Non-pigmented ciliary epithelial cell (primary cell): ENCODE data around the gene AUTS2.

Experiments
- DNase-seq: peaks from one replicate; pipeline ENCODE4 v3.0.0-alpha.2; 2010; ENCODE audit warnings: low read depth

The AUTS2 gene

GRCh38 chr7:69687739-69688433, 89.6 kb downstream of the AUTS2 start:
- no peak for DNase-seq

GRCh38 chr7:69690329-69690728, 92.1 kb downstream of the AUTS2 start:
- DNase-seq = no peak

- DNase-seq = no peak
Observed at GRCh38 chr7:69691327-69691726, 93.1 kb downstream of the AUTS2 start.

DNA sequence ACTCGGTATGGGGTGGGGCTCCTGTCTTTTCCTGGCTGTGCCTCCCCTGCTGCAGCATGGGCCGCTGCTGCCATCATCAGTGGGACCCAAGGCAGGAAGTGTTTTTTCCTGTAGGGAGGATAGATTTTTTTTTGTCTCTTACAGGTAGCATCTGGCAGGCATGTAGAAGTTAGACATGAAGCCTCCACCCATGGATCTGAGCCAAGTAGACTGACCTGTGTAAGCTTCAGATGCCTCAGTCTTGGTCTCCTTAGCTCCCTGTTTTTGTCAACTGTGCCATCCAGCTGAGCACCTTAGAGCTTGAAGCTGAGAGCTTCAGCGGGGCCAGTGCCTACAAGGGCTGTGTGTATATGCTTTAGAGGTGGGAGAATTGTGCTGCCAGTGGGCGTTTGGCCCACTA, 93.5 kb downstream of the AUTS2 start:
- DNase-seq = no peak

DNA sequence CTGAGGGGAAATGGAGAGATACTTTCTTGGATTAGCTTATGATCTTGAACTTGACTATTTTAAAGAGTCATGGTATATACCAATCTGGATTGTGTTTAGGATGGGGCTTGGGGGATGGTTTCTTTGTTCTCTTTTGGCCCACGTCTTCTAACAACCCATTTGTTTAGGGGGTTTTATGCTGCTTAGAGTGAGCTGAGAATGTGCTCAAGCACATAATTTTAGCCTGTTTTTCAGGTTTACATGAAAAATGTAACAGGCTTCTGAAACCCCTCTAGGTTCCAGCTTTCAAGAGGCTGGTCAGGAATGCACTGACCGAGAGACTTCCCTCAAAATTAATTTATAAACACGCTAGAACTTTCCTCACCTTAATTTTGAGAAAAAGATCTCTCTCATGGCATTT, 94.3 kb downstream of the AUTS2 start:
- no peak for DNase-seq

GRCh38 chr7:69693042-69693441, 94.8 kb downstream of the AUTS2 start:
- no peak for DNase-seq

GRCh38 chr7:69696054-69696591, 97.8 kb downstream of the AUTS2 start:
- DNase-seq = no peak

DNA sequence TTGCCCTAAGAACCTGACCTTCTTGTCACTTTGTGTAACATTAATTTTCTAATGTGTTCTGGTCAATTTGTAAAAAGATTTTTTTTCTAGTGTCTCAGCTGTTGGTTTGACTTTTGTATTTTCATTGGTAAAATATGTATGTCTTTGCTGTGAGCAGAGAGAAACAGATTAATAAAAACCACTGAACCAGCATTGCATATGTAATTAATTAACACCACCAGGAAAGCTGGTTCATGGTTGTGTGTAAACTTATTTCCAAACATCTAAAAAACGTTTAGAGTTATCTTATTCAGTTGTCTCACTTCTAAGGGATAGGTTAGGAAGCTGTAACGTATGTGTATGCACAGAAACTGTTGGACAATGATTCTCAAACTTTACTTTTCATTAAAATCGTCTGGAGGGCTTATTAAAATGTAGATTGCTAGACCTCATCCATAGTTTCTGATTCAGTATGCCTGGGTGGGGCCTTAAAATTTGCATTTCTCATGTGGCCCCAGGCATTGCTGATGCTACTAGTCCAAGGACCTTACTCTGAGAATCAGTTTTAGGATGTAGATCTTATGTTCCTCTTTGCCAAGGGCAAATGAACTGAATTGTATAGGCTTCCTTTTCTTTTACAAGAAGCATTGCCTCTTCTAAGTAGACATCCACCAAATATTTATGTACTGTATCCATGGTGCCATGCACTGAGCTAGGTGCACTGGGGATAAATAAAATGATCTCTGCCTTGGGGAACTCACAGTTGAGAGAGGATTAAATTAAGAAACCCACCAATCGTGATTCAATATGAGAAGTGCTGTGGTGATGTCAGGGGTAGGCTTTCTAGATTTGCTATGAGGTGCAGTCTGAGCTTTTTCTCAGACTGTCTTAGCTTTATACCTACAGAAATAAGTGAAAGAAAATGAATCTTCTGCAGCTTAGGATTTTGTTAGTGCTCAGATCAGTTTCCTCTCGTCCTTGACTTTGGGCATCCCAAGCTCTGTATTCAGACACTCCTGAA, 98.7 kb downstream of the AUTS2 start:
- DNase-seq = no peak

DNA sequence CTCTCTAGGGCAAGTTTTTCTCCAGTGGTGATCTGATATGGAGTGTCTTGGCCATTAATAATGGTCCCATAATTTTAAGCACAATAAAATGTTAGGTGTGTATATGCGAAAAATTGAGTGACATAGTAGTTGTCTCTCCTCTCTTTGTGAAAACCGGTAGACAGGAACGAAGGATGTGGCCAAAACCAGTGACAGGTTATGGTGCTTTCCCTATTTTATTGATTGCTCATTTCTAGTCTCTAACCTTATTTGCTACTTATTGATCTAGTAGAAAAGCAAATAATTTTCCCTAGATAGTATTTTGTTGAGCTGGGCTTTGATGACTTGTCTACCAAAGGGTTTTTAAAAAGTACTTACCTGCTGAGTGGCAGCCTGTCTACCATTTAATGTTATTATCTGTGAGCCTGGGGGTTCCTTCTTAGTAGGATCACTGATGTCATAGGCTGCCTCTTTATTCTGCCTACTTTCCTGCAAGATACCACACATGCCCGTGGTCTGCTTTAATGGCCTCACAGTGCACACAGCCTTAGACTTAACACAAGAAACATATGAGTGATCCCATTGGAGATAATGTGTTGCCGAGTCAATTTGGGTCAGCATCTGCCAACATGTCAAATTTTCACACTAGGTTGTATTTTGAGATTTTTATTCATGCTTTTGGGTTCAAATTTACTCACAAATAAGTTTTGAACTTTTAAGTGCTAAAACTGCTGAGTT, 100.0 kb downstream of the AUTS2 start:
- no peak for DNase-seq

DNA sequence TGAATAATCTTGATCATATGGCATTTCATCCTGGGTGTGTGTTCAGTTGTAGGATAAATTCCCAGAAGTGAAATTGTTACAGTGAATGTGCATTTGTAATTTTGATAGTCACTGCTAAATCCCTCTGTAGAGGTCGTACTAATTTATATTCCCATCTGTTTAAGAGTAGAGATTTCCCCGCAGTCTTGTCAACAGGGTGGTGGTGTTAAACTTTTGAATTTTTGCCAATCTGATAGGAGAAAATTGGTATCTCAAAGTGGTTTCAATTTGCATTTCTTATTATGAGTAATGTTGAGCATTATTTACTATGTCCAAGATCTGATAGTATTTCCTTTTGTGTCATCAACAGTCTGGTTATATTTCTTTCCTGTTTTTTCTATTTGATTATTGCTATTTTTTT, 101.7 kb downstream of the AUTS2 start:
- no peak for DNase-seq

GRCh38 chr7:69700331-69700730, 102.1 kb downstream of the AUTS2 start:
- no peak for DNase-seq

DNA sequence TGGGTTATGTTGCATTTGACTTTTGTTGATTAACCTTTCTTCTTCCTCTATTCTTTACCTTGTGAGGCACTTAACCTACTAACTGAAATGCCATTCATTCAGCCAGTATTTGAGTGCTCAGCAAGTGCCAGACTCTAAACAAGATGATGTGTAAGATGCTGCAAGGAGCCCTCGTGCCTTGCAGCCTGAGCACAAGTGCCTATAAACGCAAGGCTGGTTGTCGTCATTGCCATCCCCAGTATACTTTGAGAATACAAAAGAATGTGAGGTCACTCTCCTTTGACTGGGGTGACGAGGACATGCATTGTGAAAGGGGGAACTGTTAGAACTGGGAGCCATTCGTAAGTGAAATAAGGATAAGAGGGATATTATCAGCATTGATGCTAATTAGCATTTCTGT, 103.0 kb downstream of the AUTS2 start:
- no peak for DNase-seq

GRCh38 chr7:69702357-69702756, 104.1 kb downstream of the AUTS2 start:
- no peak for DNase-seq

DNA sequence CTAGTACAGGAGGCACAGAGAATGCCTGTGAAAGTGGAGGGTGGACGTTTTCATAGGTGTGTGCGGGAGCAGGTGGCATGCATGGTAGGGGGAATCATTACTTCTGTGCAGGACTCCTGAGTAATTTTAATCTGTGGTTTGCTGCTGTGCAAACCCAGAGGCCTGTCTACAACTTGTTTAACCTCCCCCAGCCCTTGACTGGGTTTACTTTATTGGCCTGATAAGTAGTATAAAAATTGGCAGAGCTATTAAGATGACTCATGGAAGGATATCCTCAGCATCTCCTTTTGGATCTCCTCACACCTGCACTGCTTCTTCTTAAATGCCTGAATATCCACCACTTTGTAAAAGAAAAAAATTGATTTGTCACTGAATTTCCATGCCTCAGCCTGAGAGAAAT, 104.8 kb downstream of the AUTS2 start:
- DNase-seq = no peak

DNA sequence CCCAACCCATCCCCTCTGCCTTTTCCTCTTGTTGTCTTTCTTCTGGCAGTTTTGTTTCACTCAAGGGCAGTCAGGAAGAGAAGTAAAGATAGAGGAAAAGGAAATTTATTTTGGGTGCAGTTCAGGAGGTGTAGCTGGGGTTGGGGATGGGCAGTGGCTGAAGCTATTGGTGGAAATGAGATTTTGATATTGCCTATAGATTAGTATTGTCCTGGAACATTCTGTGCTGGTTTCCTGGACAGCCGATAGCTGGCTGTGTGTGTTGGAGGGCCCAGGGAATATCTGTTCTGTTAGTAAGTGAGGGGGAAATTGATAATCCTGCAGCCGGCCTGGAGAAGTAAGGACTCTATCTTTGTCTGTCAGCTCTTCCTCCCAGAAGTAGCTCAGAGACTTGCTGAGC, 107.8 kb downstream of the AUTS2 start:
- DNase-seq = no peak

GRCh38 chr7:69708857-69709256, 110.6 kb downstream of the AUTS2 start:
- DNase-seq = peak; percentile 23

DNA sequence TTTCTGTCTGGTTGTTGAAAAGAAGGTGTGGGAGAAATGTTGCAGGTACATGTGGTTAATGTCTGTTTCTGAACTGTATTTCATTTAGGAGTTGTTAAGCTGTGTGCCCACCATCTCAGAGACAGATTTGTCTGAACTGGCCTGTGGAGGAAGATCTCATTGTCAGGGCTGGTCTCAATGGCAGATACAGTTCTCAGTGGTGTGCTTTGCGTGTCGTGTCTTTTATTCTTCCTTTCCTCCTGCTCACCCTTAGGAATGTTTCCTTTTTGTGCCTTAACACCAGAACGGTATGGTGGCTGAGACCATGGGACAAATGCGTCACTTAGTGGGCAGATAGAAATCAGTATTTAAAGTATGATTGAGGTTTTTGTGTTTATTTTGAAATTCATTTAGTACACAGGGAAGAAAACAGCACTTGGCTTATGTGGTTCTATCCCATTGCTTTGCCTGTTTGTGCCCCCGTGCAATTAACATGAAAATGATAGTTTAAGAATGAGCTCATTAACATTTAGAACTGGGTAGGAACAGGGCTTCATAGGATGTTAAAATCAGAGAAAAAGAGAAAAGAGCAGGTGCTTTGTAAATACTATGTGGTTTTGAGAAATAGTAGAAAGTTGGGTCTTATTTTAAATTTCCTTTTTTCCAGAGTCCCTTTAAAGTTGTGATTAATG, 112.6 kb downstream of the AUTS2 start:
- DNase-seq = no peak

GRCh38 chr7:69714886-69715576, 116.8 kb downstream of the AUTS2 start:
- no peak for DNase-seq

GRCh38 chr7:69717221-69717620, 118.9 kb downstream of the AUTS2 start:
- DNase-seq = no peak

DNA sequence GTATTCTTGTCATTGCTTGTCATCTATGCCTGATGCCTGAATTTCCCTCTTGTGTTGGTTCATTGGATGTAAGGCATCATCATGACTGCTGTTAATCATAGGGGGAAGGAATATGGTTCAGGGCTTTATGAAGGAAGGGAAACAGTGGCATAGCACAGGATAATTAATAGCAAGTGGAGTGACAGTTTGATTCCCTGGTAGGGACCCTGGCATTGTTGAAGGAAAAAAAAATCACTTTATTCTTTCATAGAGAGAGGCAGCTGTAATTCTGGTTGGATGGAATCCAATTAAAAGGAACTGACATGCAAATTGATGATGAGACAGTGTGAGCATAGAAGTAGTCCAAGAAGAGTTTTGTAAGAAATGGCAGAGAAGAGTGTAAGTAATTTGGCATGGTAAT, 121.4 kb downstream of the AUTS2 start:
- no peak for DNase-seq

GRCh38 chr7:69722843-69723242, 124.6 kb downstream of the AUTS2 start:
- DNase-seq = no peak
